ENCODE results near the gene KRTAP4-9.
"Not testable (repeated sequence)": the region's sequence is repeated elsewhere in the genome, so short reads cannot be mapped to it uniquely, and the experiment has no call there.

Gene KRTAP4-9

GRCh38 chr17:41133880-41134735 lies 28.9 kb downstream of the KRTAP4-9 start:
- Mint-ChIP-seq H3K27ac (peak overlapping the region; percentile 36), H3K4me3 (peak overlapping the region; percentile 33), H3K4me1 (ENCODE audit: low read depth) (peaks cover 34% of the 10 kb centered on the region)

GRCh38 chr17:41139865-41140264 lies 34.7 kb downstream of the KRTAP4-9 start:
- not testable (repeated sequence) for H3K4me1 Mint-ChIP-seq (ENCODE audit: low read depth); H3K4me3 Mint-ChIP-seq; H3K27ac Mint-ChIP-seq; H3K27me3 Mint-ChIP-seq
- peaks cover 18% of the 10 kb centered on the region for H3K36me3 Mint-ChIP-seq
- H3K9me3 Mint-ChIP-seq (ENCODE audit: low read depth), result peaks cover 28% of the 10 kb centered on the region

More at GRCh38 chr17:41133880-41134735, 28.9 kb downstream of the KRTAP4-9 start:
- peaks cover 7% of the 10 kb centered on the region for H3K9me3 Mint-ChIP-seq (ENCODE audit: low read depth)
- no peaks in the 10 kb centered on the region for H3K36me3 Mint-ChIP-seq
- H3K27me3 Mint-ChIP-seq, result no peaks in the 10 kb centered on the region

- Mint-ChIP-seq H3K27ac (no peak within 1 kb of the TSS), H3K4me1 (ENCODE audit: low read depth) (no peaks in the 10 kb centered on the region), H3K9me3 (ENCODE audit: low read depth) (peaks cover 28% of the 10 kb centered on the region), H3K4me3 (no peak within 1 kb of the TSS), H3K36me3 (peaks cover 18% of the 10 kb centered on the region), H3K27me3 (no peaks in the 10 kb centered on the region)
Observed at GRCh38 chr17:41140360-41141131, 35.4 kb downstream of the KRTAP4-9 start, which contains the start of gene KRTAP4-6. Gene KRTAP4-6 (minus strand): TSS chr17:41140544. CDS start chr17:41140487, 57 bp downstream.

- Mint-ChIP-seq H3K9me3 (ENCODE audit: low read depth) (peaks cover 27% of the 10 kb centered on the region), H3K27me3 (no peaks in the 10 kb centered on the region), H3K4me3 (no peak overlapping the region), H3K27ac (no peak overlapping the region), H3K36me3 (peaks cover 18% of the 10 kb centered on the region), H3K4me1 (ENCODE audit: low read depth) (no peaks in the 10 kb centered on the region)
Observed at GRCh38 chr17:41141361-41141760, 36.2 kb downstream of the KRTAP4-9 start.

DNA sequence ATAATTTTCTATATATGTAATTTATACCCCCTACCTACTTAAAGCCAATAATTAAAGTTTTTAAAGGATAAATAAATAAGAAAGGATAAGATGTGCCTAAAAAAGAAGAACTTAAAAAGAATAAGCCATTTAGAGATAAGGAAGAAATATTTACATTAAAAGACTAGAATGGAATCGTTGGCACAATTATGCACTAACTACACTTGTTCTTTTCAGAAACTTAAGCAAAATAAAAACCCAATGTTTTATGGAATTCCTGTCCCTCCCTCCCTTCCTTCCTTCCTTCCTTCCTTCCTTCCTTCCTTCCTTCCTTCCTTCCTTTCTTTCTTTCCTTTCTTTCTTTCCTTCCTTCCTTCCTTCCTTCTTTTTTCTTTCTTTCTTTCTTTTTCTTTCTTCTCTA lies 39.7 kb downstream of the KRTAP4-9 start:
- Mint-ChIP-seq H3K36me3 (peaks cover 16% of the 10 kb centered on the region), H3K27ac (no peak overlapping the region), H3K4me1 (ENCODE audit: low read depth) (no peaks in the 10 kb centered on the region), H3K9me3 (ENCODE audit: low read depth) (peaks cover 21% of the 10 kb centered on the region), H3K4me3 (no peak overlapping the region), H3K27me3 (no peaks in the 10 kb centered on the region)

- Mint-ChIP-seq H3K27me3 (no peaks in the 10 kb centered on the region), H3K9me3 (ENCODE audit: low read depth) (peaks cover 21% of the 10 kb centered on the region), H3K27ac (no peak overlapping the region), H3K4me1 (ENCODE audit: low read depth) (no peaks in the 10 kb centered on the region), H3K36me3 (peaks cover 16% of the 10 kb centered on the region), H3K4me3 (no peak overlapping the region)
Observed at GRCh38 chr17:41145261-41145660, 40.1 kb downstream of the KRTAP4-9 start.

GRCh38 chr17:41147531-41148204 lies 42.5 kb downstream of the KRTAP4-9 start:
- peaks cover 10% of the 10 kb centered on the region for H3K9me3 Mint-ChIP-seq (ENCODE audit: low read depth)
- no peaks in the 10 kb centered on the region for H3K4me1 Mint-ChIP-seq (ENCODE audit: low read depth)
- H3K27me3 Mint-ChIP-seq, result no peaks in the 10 kb centered on the region
- H3K4me3 Mint-ChIP-seq, result no peak overlapping the region
- H3K27ac Mint-ChIP-seq, result no peak overlapping the region
- peaks cover 7% of the 10 kb centered on the region for H3K36me3 Mint-ChIP-seq

- not testable (repeated sequence) for H3K36me3 Mint-ChIP-seq; H3K4me1 Mint-ChIP-seq (ENCODE audit: low read depth)
Observed at GRCh38 chr17:41148971-41149651, 43.9 kb downstream of the KRTAP4-9 start.

GRCh38 chr17:41149652-41149985 lies 44.4 kb downstream of the KRTAP4-9 start, which contains the start of gene KRTAP4-5:
Gene KRTAP4-5 (minus strand): TSS chr17:41149825. CDS start chr17:41149767, 58 bp downstream.
- Mint-ChIP-seq H3K9me3 (ENCODE audit: low read depth) (no peaks in the 10 kb centered on the region), H3K4me3 (no peak within 1 kb of the TSS), H3K36me3 (no peaks in the 10 kb centered on the region), H3K27ac (no peak within 1 kb of the TSS), H3K27me3 (no peaks in the 10 kb centered on the region), H3K4me1 (ENCODE audit: low read depth) (no peaks in the 10 kb centered on the region)

More at GRCh38 chr17:41148971-41149651, 43.9 kb downstream of the KRTAP4-9 start:
- not testable (repeated sequence) for H3K9me3 Mint-ChIP-seq (ENCODE audit: low read depth); H3K4me3 Mint-ChIP-seq; H3K27ac Mint-ChIP-seq; H3K27me3 Mint-ChIP-seq

DNA sequence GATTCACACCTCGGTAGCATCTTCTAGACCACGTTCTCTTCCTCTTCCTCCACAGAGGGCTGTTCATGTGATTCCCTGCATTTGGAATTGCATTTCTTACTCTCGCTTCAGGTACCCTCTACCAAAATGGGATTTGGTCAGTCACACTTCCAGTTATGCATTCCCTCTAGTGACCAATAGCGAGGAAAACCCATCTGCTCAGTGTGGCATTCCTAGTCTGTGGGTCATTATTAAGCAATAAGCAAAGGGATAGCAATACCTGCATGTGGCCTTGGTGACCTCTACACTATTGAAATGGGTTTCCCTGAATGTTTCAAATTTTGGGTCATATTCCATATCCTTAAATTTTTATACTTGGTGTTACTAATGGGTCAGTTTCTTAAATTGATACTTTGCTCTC lies 44.8 kb downstream of the KRTAP4-9 start:
- Mint-ChIP-seq H3K9me3 (ENCODE audit: low read depth) (no peaks in the 10 kb centered on the region), H3K4me1 (ENCODE audit: low read depth) (no peaks in the 10 kb centered on the region), H3K27me3 (no peaks in the 10 kb centered on the region), H3K4me3 (no peak overlapping the region), H3K36me3 (no peaks in the 10 kb centered on the region), H3K27ac (no peak overlapping the region)

DNA sequence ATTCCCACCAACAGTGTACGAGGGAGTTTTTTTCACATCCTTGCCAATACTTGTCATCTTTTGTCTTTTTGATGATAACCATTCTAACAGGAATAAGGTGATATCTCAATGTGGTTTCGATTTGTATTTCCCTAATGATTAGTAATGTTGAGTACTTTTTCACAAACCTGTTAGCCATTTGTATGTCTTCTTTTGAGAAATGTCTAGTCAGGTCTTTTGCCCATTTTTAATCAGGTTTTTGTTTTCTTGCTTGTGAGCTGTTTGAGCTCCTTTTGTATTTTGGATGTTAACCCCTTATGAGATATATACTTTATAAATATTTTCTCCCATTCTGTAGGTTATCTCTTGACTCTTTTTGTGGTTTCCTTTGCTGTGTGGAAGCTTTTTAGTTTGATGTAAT lies 46.3 kb downstream of the KRTAP4-9 start:
- H3K27ac Mint-ChIP-seq, result no peak overlapping the region
- no peaks in the 10 kb centered on the region for H3K4me1 Mint-ChIP-seq (ENCODE audit: low read depth)
- no peaks in the 10 kb centered on the region for H3K27me3 Mint-ChIP-seq
- no peak overlapping the region for H3K4me3 Mint-ChIP-seq
- no peaks in the 10 kb centered on the region for H3K36me3 Mint-ChIP-seq
- H3K9me3 Mint-ChIP-seq (ENCODE audit: low read depth), result no peaks in the 10 kb centered on the region

DNA sequence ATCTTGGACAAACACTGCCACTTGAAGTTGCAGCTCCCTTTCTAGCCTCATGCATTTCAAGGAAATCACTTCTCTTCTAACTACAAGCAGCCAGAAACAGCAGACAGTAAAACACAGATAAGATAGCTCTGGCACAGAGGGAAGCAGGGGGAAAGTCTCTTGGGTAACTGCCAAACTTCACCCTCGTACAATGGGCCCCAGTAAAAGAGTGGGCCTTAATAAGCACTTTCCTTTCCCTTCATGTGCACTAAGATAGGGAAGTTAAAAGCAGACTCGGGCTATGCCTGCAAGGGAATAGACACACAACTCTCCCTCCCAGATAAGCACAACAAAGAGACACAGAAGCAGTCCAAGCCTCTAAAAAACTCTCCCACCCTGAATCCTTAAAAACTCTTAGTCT lies 48.7 kb downstream of the KRTAP4-9 start:
- Mint-ChIP-seq H3K9me3 (ENCODE audit: low read depth) (no peaks in the 10 kb centered on the region), H3K27me3 (peaks cover 4% of the 10 kb centered on the region), H3K36me3 (no peaks in the 10 kb centered on the region), H3K4me3 (no peak overlapping the region), H3K4me1 (ENCODE audit: low read depth) (no peaks in the 10 kb centered on the region), H3K27ac (no peak overlapping the region)

All from activated naive CD8-positive, alpha-beta T cell (primary cell).